DND-41 (cell line): ENCODE results near the gene SMPD2.

Source experiments
- ATAC-seq: fragments of 200-7000 bp; cut with Tn5 transposase; 3 replicates; pipeline ENCODE4 v1.9.1; 2021; ENCODE audit warnings: low read depth; ENCODE audit not compliant: insufficient read depth
- DNase-seq: peaks from one replicate; pipeline ENCODE4 v3.0.0-alpha.2; 2020
- H2AFZ ChIP-seq: 2 replicates; pipeline ENCODE4 v1.6.0; 2012; ENCODE audit warnings: low read depth, low read length
- H3K27ac ChIP-seq: 2 replicates; pipeline ENCODE4 v1.5.1; 2012; ENCODE audit warnings: low read length, inconsistent platforms
- H3K27me3 ChIP-seq: fragments of 200-600 bp; sonication (generic); 2 replicates; pipeline ENCODE4 v1.6.0; 2012; ENCODE audit warnings: low read length, mild to moderate bottlenecking, inconsistent platforms; ENCODE audit not compliant: insufficient read depth, poor library complexity
- H3K36me3 ChIP-seq: 2 replicates; pipeline ENCODE4 v1.5.1; 2012; ENCODE audit warnings: low read length, inconsistent platforms; ENCODE audit not compliant: insufficient read depth
- H3K4me1 ChIP-seq: 2 replicates; pipeline ENCODE4 v1.5.1; 2012; ENCODE audit warnings: mild to moderate bottlenecking, low read length; ENCODE audit not compliant: insufficient read depth
- H3K4me2 ChIP-seq: 2 replicates; pipeline ENCODE4 v1.6.0; 2012; ENCODE audit warnings: mild to moderate bottlenecking, moderate library complexity, low read length, inconsistent platforms; ENCODE audit not compliant: insufficient read depth
- H3K4me3 ChIP-seq, 2 experiments: fragments of 200-600 bp in 1 of 2; shearing (Covaris generic) in 1 of 2; 2 replicates each; pipeline ENCODE4 v1.5.1; 2012 to 2016; ENCODE audit warnings: inconsistent platforms in 2 of 2, low read length in 2 of 2, mild to moderate bottlenecking in 2 of 2, low read depth in 1 of 2, moderate library complexity in 1 of 2
- H3K79me2 ChIP-seq: 2 replicates; pipeline ENCODE4 v1.6.0; 2012; ENCODE audit warnings: low read length, inconsistent platforms; ENCODE audit not compliant: insufficient read depth
- H3K9ac ChIP-seq: 2 replicates; pipeline ENCODE4 v1.6.0; 2012; ENCODE audit warnings: low read depth, mild to moderate bottlenecking, inconsistent platforms, low read length, moderate library complexity
- H3K9me3 ChIP-seq: 2 replicates; pipeline ENCODE4 v1.5.1; 2012; ENCODE audit warnings: low read length, moderate library complexity, mild to moderate bottlenecking, inconsistent platforms; ENCODE audit not compliant: insufficient read depth, severe bottlenecking
- H4K20me1 ChIP-seq: 2 replicates; pipeline ENCODE4 v1.6.0; 2012; ENCODE audit warnings: low read length; ENCODE audit not compliant: insufficient read depth
- CTCF ChIP-seq: IDR thresholded peaks from 2 replicates; pipeline ENCODE4 v1.5.1; 2012; ENCODE audit warnings: borderline replicate concordance, low read length, moderate library complexity, mild to moderate bottlenecking; ENCODE audit not compliant: poor library complexity, severe bottlenecking; ENCODE audit errors: extremely low read depth
- EZH2 ChIP-seq: IDR thresholded peaks from 3 replicates; pipeline ENCODE4 v1.6.1; 2012; ENCODE audit warnings: borderline replicate concordance, low read depth, mild to moderate bottlenecking, moderate library complexity, low read length, inconsistent platforms; ENCODE audit not compliant: severe bottlenecking

The SMPD2 gene

GRCh38 chr6:109469591-109470189, 29.2 kb downstream of the SMPD2 start:
- Histone ChIP-seq H4K20me1 (peaks cover 35% of the 10 kb centered on the region), H3K4me1 (no peaks in the 10 kb centered on the region), H3K27me3 (no peaks in the 10 kb centered on the region), H3K36me3 (peaks cover 98% of the 10 kb centered on the region), H3K27ac (no peak overlapping the region), H3K9me3 (no peaks in the 10 kb centered on the region), H3K79me2 (peaks cover 29% of the 10 kb centered on the region; the same call in 1 of the 2 replicates), H3K4me2 (no peak overlapping the region), H3K4me3 (no peak overlapping the region), H3K9ac (no peak overlapping the region), H2AFZ (no peak overlapping the region)
- ATAC-seq (no peak), DNase-seq (no peak)
- no peak for TF ChIP-seq CTCF
- no peak for TF ChIP-seq EZH2

DNA sequence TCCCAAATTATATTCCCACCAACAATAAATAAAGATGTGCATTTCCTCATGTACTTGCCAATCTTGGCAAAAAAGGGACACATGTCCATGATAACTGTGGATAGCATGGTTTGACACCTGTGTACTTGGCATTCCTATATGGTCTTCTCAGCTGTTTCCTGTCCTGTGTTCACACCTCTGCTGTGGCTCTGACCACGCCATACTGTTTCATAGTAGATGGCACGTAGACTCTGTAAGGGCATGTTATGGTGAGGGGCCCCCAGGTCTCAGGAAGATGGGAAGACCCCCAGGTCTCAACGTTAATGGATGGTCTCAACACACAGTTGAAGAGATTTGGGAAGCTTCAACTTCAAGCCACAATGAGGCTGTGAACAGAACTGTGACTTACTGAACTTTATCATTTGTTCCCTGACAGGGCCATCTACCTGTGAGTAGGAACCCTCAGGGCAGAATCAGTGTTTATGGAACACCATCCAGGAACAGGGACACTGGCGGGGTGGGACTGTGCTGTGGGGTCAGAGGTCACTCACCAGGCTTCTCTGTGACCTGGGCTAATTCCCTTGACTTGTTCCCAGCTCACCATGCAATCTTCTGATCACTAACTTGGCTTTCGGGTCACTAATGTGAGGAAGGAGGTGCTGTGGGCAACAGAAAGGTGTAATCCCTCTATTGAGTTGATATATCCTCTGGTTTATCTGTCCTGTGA, 30.7 kb downstream of the SMPD2 start:
- no peaks in the 10 kb centered on the region for H3K9me3 ChIP-seq
- H3K9ac ChIP-seq: no peak overlapping the region
- ATAC-seq (no peak), DNase-seq (no peak)
- peaks cover 37% of the 10 kb centered on the region for H4K20me1 ChIP-seq
- no peak overlapping the region for H3K4me3 ChIP-seq
- H2AFZ ChIP-seq: no peak overlapping the region
- H3K79me2 ChIP-seq: peaks cover 36% of the 10 kb centered on the region
- H3K4me2 ChIP-seq: no peak overlapping the region
- no peaks in the 10 kb centered on the region for H3K27me3 ChIP-seq
- H3K36me3 ChIP-seq: peaks cover 98% of the 10 kb centered on the region
- H3K4me1 ChIP-seq: peaks cover 1% of the 10 kb centered on the region
- TF ChIP-seq CTCF (no peak), EZH2 (no peak)
- H3K27ac ChIP-seq: no peak overlapping the region

DNA sequence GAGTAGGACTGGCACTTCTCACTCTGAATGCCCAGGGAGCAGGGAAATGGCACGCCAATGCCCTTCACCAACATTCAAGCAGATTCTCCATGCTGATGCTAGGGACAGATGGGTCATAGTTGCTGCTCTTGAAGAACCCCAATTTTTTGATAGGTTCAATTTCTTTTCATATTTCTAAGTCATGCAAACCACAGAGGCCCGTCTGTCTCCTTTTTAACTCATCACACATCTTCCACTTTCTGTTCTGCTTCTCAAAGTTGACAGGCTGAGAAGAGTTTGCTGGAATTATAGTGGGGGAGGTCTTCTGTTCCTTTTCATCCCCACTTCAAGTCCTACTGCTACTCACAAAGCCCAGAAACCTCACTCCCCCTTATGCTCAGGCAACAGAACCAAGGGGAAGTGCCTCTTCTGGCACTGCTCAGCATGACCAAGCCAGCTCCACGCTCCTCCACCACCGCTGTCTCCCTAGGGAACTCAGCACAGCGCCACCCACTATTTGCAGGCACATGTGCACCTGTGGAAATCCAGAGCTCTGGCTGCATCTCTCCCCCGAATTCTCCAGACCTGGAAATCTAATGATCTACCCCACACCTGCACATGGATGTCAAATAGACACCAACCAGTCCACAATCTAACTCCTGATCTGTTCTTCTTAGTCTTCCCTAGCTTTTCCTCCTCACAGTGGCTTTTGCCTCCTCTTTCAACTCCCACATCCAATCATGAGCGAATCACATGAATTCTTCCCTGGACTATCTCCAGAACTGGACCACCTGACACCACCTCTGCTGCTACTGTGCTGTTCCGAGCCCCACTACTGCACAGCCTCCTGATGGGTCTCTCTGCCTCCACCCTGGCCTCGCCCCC, 31.8 kb downstream of the SMPD2 start:
- H3K27me3 ChIP-seq: no peaks in the 10 kb centered on the region
- ATAC-seq: no peak
- H3K79me2 ChIP-seq: peaks cover 47% of the 10 kb centered on the region
- DNase-seq: no peak
- H2AFZ ChIP-seq: no peak overlapping the region
- no peaks in the 10 kb centered on the region for H3K9me3 ChIP-seq
- peaks cover 98% of the 10 kb centered on the region for H3K36me3 ChIP-seq
- H3K4me1 ChIP-seq: peaks cover 12% of the 10 kb centered on the region
- H3K4me2 ChIP-seq: no peak overlapping the region
- no peak overlapping the region for H3K4me3 ChIP-seq
- TF ChIP-seq EZH2 (no peak), CTCF (no peak)
- peaks cover 47% of the 10 kb centered on the region for H4K20me1 ChIP-seq
- no peak overlapping the region; the same call in 1 of the 2 replicates for H3K27ac ChIP-seq
- H3K9ac ChIP-seq: no peak overlapping the region
